ENCODE results near the gene ASCC2.
"Not testable (repeated sequence)": the region's sequence is repeated elsewhere in the genome, so short reads cannot be mapped to it uniquely, and the experiment has no call there.

Gene ASCC2, protein sequence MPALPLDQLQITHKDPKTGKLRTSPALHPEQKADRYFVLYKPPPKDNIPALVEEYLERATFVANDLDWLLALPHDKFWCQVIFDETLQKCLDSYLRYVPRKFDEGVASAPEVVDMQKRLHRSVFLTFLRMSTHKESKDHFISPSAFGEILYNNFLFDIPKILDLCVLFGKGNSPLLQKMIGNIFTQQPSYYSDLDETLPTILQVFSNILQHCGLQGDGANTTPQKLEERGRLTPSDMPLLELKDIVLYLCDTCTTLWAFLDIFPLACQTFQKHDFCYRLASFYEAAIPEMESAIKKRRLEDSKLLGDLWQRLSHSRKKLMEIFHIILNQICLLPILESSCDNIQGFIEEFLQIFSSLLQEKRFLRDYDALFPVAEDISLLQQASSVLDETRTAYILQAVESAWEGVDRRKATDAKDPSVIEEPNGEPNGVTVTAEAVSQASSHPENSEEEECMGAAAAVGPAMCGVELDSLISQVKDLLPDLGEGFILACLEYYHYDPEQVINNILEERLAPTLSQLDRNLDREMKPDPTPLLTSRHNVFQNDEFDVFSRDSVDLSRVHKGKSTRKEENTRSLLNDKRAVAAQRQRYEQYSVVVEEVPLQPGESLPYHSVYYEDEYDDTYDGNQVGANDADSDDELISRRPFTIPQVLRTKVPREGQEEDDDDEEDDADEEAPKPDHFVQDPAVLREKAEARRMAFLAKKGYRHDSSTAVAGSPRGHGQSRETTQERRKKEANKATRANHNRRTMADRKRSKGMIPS

DNA sequence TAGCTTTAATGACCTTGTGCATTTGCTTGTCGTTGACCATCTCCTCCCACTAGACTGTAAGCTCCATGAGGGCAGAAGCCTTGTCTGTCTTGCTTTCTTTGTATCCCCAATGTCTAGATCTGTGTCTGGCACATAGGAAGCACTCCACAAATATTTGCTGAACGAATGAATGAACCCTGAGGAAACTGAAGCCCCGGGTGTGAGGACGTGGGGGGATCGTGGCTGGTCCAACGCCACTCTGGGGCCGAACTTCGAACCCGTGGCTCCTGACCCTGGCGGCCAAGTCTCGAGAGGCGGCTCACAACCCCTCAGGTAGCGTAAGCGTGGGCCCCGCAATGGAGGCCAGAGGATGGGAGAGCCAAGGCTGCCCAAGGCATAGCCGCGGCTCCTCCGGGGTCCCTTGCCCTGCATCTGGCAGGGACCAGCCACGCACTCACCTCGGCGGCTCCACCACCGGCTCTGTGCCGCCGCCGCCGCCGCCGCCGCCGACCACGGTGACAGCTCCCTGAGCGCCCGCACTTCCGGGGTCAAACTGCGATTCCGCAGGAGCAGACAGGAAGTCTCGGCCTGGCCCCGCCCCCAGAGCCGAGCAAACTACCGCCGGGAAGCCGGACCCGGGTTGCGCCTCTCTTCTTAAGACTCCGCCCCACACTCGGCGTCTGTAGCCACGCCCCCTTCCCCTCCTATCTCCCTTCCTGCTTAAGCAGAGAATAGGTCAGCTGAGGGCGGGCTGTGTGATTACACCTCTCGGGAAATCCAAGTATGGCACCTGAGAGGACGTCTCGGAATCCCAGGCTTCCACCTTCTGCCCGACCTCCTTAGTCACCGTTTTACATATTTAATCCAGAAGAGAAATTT, at the start of gene ASCC2:
Gene ASCC2 (minus strand): TSS at position 534 of the 858 bp plus-strand sequence. CDS start 5,949 bp downstream, outside the sequence.
- peak; percentile 97 to 100 for DNase-seq (ENCODE audit: extremely low read depth in 1 of 2, low read depth in 1 of 2)

DNA sequence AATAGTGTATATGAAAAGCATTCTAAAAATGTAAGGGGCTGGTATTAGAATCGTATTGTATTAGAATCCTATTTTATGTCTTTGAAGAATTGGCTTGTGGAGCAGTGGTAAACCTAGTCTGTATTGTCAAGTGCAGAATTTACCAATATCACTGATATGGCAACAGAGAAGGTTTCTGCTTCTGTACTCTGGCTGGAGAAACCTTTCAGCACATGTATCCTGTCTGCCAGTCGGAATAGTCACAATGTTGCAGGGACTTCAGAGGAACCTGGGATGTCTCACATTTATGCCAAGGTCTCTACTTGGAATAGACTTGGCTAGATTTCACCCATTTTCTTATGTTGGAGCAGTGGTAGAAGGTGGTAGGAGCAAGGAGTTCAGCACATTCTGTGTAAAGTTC, 49.3 kb upstream of the ASCC2 start:
- DNase-seq (ENCODE audit: extremely low read depth in 1 of 2, low read depth in 1 of 2), result no peak

DNA sequence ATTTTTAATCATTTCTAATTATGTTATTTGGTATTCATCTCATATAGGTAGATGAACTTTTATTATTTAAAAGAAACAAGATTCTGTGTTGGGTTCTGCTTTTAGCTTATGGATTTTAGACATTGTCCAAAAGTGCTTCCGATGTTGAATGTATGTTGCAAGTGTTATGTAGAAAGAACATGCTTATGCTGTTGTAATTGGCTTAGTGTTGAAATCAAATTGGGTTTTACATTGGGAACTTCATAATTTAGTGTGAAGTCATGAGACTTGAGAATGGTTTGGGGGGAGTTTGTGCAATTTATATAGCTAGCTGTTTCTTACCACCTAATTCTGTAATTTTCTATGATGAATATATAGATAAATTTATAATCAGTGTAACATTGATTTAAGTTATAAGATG, 48.5 kb upstream of the ASCC2 start:
- no peak for DNase-seq (ENCODE audit: extremely low read depth in 1 of 2, low read depth in 1 of 2)

DNA sequence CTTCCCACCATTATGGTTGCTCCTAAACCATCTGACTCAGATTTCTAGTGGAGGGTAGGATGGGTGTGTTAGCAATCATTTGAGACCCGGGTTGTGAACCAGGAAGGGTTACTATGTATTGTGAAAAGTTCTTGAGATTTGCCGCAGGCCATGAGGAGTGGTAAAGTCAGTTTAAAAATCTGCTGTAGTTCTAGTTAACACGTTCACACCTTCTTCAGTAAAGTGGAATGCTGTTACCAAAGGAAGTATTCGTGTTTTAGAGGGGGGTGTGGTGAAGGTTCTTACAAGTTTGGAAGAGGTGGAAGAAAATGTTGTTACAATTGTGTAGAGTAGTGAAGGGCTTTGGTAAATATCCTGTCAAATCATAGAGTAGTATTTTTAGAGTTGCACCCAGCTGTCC, 47.5 kb upstream of the ASCC2 start:
- DNase-seq (ENCODE audit: extremely low read depth in 1 of 2, low read depth in 1 of 2), result no peak

DNA sequence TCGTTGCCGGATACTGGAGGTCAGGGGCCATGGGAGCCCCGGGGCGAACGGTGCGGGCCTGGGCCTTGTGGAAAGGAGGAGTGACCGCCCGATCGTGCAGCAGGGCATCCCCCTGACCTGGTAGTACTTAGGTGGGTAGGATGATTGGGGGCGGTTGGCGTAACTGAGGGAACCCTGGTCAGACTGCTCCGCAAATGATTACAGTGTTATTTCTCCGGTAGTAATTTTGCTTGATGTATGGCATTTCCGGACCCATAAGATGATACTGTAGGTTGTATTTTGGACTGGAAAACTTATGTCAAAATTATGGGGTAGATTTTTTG, 45.7 kb upstream of the ASCC2 start:
- DNase-seq (ENCODE audit: extremely low read depth in 1 of 2, low read depth in 1 of 2), result no peak

DNA sequence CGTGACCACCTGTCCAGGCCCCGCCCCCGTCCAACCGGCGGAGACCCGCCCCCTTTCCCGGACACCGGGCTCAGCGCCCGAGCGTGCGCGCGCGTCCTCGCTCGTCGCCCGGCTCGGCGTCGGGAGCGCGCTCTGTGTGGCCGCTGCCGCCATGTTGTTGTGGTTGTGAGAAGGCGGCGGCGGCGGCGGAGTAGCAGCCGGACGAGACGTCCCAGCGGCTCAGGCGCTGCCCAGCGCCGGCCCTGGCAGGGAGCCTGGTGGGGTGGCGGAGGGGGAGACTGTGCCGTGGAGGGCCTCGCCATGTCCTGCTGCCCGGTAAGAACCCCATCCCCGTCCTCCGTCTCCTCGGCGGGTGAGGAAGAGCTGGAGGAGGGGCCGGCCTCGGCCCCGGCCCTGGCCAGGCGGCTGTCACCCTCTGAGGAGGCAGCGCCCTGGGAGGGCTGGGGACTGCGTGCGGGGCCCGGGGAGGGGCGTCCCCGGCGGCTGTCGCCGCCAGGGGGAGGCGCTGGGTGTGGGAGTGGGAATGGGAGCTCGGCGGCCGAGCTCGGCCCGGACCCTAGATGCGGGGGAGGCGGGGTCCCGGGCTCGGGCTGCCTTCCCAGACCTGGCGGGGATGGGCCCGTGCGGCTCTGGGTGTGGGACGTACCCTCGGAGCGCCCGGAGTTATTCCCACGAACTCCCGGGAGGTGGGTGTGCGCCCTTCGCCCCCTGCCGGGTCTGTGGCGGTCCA, 45.1 kb upstream of the ASCC2 start, which contains the start of gene MTMR3:
Gene MTMR3 (plus strand): TSS at position 130 of the 730 bp plus-strand sequence. CDS start 87,886 bp downstream, outside the sequence.
- peak; percentile 87 for DNase-seq (ENCODE audit: extremely low read depth in 1 of 2, low read depth in 1 of 2)

DNA sequence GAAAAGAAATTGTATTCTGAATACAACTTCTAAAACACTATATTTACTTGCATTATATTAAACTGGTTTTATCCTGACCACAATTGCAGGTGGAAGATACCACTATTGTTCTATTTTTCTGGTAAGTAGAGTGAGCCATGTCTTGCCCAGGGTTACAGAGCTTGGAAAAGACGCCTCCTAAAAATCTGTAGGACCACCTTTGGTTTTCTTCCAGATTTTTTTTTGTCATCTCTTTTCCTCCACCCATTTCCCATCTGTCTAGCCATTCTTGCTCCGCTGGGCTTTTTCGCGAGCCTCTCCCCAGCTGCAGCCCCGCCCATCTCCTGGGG, 44.6 kb upstream of the ASCC2 start:
- no peak for DNase-seq (ENCODE audit: extremely low read depth in 1 of 2, low read depth in 1 of 2)

DNA sequence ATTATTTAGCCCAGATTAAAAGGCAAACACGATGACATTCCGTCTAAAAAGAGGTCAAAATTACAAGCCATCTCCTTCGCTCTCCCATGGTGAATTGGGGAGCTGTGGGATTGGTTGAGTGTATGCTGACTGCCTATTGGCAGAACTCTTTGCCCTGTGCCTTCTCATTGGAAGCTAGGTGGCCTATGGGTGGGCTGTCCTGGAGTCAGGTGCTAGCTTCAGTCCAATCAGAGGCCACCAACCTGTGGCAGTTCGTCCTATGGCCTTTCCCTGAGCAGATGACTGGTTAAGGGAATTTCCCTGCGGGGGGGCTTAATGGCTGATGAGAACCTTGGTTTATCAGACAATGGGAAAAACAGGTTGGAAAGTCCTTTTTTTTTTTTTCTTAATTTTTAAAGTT, 41.7 kb upstream of the ASCC2 start:
- no peak for DNase-seq (ENCODE audit: extremely low read depth in 1 of 2, low read depth in 1 of 2)

DNA sequence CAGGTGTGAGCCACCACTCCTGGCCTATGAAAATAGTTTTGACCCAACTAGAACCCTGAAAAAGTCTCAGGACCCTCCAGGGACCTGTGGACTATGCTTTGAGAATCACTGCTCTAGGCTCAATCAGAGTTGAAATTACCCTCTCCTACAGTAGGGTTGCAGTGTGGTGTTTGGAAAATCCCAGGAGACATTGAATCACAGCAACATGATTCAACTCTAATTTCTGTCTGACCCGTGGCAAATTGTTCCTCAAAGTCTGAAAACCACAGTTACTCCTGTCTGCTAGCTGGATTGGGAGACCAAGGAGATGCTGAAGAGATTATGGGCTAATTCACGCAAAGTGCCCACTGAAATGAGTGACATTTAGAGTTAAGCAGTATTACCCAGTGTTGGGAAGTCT, 39.5 kb upstream of the ASCC2 start:
- DNase-seq (ENCODE audit: extremely low read depth in 1 of 2, low read depth in 1 of 2), result no peak

DNA sequence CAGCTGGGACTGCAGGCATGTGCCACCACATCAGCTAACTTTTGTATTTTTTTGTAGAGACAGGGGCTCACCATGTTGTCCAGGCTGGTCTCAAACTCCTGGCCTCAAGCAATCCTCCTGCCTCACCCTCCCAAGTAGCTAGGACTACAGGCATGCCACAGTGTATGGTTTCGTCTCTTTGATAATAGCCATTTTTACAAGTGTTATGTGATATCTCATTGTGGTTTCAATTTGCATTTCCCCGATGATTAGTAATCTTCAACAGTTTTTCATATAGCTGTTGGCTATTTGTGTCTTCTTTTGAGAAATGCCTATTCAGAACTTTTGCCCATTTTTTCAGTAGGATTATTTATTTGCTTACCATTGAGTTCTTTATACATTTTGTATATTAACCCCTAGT, 35.9 kb upstream of the ASCC2 start:
- DNase-seq (ENCODE audit: extremely low read depth in 1 of 2, low read depth in 1 of 2), result no peak

DNA sequence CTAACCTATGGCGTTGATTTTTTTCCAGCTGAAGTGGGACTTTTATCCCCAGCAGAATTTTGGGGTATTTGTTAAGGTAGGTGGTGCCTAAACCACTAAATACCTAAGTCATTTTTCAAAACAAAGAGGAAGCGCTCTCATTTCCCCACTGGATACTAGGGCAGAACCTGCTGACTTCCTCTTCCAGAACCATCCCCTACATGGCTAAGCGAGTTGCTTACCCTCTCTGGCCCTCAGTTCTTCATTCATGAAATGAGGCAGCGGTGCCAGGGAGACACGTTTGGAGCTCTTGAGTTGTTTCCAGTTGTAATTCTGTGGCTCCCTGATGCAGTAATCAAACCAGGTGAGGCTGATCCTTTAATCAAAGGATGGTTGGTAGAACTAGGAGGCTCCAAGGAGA, 34.9 kb upstream of the ASCC2 start:
- no peak for DNase-seq (ENCODE audit: extremely low read depth in 1 of 2, low read depth in 1 of 2)

DNA sequence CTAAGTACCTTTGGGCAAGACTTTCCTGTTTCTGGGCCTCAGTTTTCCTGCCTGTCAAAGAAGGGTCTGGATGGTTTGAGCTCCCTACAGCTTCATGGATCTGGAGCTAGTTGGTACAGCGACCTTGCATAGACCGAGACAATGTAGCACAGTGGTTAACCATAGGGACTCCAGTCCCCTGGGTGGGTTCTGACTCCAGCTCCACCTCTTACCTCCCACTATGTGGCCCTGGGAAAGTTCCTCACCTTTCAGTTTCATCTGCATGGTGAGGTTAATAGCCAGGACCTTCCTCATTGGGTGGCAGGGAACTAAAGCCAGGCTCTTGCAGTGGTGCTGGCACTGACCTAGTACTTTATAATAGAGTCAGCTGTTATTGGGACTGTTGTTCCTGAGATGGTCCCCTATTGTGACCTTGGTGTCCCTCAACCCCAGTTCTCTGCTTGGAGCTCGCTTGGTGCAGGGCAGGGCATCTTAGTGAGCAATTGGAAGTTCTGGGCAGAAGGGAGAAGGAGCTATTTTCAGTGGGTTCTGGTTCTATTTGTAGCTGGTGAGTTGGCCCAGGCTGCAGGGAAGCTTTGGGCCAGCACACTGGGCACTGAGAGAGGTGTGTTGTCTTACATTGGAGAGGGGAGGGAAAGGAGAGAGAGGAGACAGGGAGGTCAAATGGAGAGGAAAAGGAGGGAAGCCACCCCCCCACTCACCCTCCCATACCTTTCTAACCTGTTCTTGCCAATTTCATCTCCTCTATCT, 34.2 kb upstream of the ASCC2 start:
- no peak for DNase-seq (ENCODE audit: extremely low read depth in 1 of 2, low read depth in 1 of 2)

DNA sequence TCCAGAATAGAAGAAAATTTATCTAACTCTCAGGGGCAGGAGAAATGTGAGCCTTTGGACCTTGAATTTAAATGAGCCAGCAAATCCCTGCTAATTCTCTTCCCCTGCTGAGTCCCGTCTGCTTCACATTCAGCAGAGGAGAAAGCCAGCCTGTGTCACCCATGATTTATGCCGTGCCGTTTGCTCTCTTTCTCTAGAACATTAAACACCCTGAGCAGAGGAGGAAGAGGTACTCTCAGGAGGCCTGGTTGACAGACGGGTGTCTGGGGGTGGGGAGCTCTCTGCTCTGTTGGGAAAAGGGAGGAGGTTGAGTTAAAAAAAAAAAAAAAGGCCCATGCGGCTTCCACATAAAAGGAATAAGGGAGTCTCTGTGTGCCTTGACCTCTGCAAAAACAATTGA, 33.6 kb upstream of the ASCC2 start:
- no peak for DNase-seq (ENCODE audit: extremely low read depth in 1 of 2, low read depth in 1 of 2)

DNA sequence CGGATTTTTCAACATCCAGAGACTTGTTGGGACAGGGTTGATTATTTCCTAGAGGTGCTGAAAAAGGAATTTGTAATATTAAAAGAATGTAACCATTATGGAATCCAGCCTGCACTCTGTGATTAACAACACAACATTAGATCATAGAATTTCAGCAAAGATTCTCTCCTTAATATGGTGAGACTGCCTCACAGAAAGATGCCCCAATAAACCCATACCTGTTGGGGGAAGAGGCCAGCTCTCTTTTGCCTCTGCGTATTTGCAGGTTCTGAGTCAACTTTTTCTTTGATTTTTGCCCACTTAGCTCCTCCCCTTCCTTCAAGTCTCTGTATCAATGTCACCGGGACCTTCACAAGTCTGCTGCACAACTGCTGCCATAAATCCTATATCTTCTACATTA, 32.5 kb upstream of the ASCC2 start:
- no peak for DNase-seq (ENCODE audit: extremely low read depth in 1 of 2, low read depth in 1 of 2)

DNA sequence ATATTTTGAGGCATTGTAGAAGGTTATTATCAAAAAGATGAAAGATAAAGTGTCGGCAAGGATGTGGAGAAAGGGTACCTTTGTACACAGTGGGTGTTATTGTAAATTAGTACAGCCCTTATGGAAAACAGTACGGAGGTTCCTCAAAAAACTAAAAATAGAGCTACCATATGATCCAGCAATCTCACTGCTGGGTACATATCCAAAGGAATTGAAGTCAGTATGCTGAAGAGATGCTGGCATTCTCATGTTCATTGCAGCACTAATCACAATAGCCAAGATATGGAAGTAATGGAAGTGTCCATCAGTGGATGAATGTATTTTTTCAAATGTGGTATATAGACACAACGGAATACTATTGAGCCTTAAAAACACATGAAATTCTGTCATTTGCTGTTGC, 29.8 kb upstream of the ASCC2 start:
- DNase-seq (ENCODE audit: extremely low read depth in 1 of 2, low read depth in 1 of 2), result no peak

DNA sequence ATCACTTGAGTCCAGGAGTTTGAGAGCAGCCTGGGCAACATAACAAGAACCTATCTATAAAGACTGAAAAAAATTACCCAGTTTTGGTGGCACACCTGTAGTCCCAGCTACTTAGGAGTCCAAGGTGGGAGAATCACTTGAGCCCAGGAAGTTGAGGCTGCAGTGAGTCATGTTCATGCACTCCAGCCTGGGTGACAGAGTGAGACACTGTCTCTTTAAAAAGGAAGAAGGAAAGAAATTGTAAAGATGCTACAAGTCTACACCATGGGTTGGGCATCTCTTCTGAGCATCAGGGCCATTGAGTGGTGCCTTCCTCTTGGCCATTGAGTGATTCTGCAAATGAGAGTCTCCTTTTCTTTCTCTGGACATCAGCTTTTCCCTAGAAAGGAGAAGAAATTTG, 29.2 kb upstream of the ASCC2 start:
- DNase-seq (ENCODE audit: extremely low read depth in 1 of 2, low read depth in 1 of 2), result no peak

DNA sequence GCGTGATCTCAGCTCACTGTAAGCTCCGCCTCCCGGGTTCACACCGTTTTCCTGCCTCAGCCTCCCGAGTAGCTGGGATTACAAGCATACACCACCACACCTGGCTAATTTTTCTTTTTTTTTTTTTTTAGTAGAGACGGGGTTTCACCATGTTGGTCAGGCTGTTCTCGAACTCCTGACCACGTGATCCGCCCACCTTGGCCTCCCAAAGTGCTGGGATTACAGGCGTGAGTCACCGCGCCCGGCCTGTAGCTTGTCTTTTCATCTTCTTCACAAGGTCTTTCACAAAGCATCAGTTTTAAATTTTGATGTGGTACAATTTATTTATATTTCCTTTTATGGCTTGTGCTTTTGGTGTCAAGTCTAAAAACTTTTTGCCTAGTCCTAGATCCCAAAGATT, 27.5 kb upstream of the ASCC2 start:
- not testable (repeated sequence) for DNase-seq (ENCODE audit: extremely low read depth in 1 of 2, low read depth in 1 of 2)

DNA sequence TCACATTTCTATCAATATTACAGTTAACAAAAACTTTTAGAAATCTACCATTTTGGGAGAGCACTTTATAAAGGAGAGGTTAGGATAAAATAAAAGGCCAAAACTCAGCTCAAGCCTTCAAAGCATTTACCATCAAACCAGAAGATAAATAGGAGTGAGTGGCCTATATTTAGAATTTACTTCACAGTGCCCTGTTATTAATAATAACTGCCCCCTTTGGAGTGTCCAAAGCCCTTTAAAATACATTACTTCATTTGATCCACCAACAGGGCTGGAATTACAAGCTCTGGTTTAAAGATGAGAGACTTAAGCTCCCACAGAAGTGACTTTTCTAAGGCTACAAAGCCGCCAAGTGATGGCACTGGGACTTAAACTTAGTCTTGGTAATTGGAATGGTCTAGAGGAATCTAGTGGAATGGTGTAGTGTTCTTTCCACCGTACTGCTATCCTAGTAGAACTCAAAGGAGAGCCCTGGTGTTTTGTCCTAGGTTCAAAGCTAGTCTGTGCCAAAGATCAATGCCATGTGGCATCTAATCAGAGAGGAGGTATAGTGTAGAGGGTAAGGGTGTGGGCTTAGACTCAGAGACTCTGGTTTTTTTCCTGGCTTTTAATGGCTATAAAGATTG, 23.7 kb upstream of the ASCC2 start:
- no peak for DNase-seq (ENCODE audit: extremely low read depth in 1 of 2, low read depth in 1 of 2)

DNA sequence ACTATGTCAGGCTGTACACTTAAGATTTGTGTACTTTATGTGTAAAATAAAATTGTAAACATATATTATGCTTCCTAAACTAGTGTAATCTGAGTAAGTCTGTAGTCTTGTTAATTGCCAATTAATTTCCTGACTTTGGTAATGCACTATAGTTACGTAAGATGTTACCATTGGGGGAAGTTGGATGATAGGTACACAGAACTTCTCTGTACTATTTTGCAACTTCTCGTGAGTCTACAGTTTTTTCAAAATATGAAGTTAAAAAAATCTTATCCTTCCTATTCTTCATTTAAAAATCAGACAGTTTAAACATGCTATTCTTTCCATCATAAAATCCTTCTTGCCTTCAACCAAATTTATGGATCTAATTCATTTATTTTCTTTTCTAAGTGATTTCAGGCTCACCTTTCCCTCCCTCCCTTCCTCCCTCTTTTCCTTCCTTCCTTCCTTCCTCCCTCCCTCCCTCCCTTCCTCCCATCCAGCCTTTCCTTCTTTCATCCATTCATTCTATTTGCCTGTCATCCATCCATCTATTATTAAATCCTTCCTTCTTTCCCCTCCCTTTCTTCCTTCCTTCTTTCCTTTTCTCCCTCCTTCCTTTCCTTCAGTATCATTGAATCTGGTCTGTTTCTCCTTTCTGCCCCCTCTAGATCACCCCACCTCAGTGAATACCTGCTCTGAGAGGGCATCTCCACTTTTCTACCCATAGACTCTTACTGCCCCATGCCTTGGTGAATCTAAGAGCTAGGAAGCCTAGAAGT, 22.1 kb upstream of the ASCC2 start:
- DNase-seq (ENCODE audit: extremely low read depth in 1 of 2, low read depth in 1 of 2), result no peak

All from stimulated activated CD8-positive, alpha-beta memory T cell treated with anti-CD3 and anti-CD28 coated beads, Interleukin-7, amount 100 ng/mL, for 48 hours (primary cell).